ENCODE data around the gene RORC. TPM values are rescaled to one million over a fixed set of nuclear protein-coding genes. Genes with fewer than 3 reads are reported as not detected.

The RORC gene
- total and polyA plus RNA-seq, 4 donors = 7.6 to 24.7 (median 9.6) TPM

GRCh38 chr1:151833172-151833900 is 1.7 kb upstream of the RORC start:
- H3K9ac ChIP-seq (ENCODE audit: insufficient read depth in 1 of 2, low read length in 2 of 2) = no peak overlapping the region
- peaks cover 0 to 16% (median 15%) of the 10 kb centered on the region in 3 donors for H3K27me3 ChIP-seq (ENCODE audit: control insufficient read depth in 3 of 3, insufficient read depth in 3 of 3, low read length in 2 of 3)
- ATAC-seq (ENCODE audit: insufficient read depth, low FRiP score) (no peak), DNase-seq (no peak)
- no peak overlapping the region for H3K4me3 ChIP-seq
- peaks cover 0 to 30% (median 19%) of the 10 kb centered on the region in 5 donors for H3K4me1 ChIP-seq (ENCODE audit: control insufficient read depth in 5 of 5, insufficient read depth in 5 of 5, low read length in 5 of 5)
- 85 to 91% methylated on average over 7 to 8 of the region's 8 CpGs for WGBS, 2 donors
- no peaks in the 10 kb centered on the region for H3K36me3 ChIP-seq (ENCODE audit: control insufficient read depth in 4 of 4, insufficient read depth in 4 of 4, low read length in 4 of 4)
- H3K27ac ChIP-seq (ENCODE audit: low read depth in 1 of 2, low read length in 1 of 2) = no peak overlapping the region
- no peak for TF ChIP-seq CTCF (IDR thresholded peaks at IDR 0.05; ENCODE audit: control extremely low read depth, extremely low read depth)
- H3K9me3 ChIP-seq (ENCODE audit: control insufficient read depth in 4 of 4, insufficient read depth in 3 of 4, low read length in 3 of 4) = no peaks in the 10 kb centered on the region

GRCh38 chr1:151832318-151832980 is 847 bp upstream of the RORC start:
- 51 to 62% methylated on average over 10 of the region's 10 CpGs for WGBS, 2 donors
- Histone ChIP-seq H3K27ac (ENCODE audit: low read depth in 1 of 2, low read length in 1 of 2) (peak overlapping the region in 1 of 2 donors; percentile 44), H3K4me3 (no peak overlapping the region)

GRCh38 chr1:151831256-151831591 is 378 bp downstream of the RORC start:
- H3K4me3 ChIP-seq = peak overlapping the region; percentile 26
- H3K36me3 ChIP-seq (ENCODE audit: control insufficient read depth in 4 of 4, insufficient read depth in 4 of 4, low read length in 4 of 4) = no peaks in the 10 kb centered on the region
- DNase-seq (no peak), ATAC-seq (ENCODE audit: insufficient read depth, low FRiP score) (no peak)
- WGBS, 2 donors = 64 to 68% methylated on average over 4 of the region's 4 CpGs
- no peak for TF ChIP-seq CTCF (IDR thresholded peaks at IDR 0.05; ENCODE audit: control extremely low read depth, extremely low read depth)
- peak overlapping the region; percentile 73 to 81 for H3K27ac ChIP-seq (ENCODE audit: low read depth in 1 of 2, low read length in 1 of 2)
- no peaks in the 10 kb centered on the region for H3K9me3 ChIP-seq (ENCODE audit: control insufficient read depth in 4 of 4, insufficient read depth in 3 of 4, low read length in 3 of 4)
- H3K4me1 ChIP-seq (ENCODE audit: control insufficient read depth in 5 of 5, insufficient read depth in 5 of 5, low read length in 5 of 5) = peaks cover 0 to 27% (median 12%) of the 10 kb centered on the region in 5 donors
- H3K9ac ChIP-seq (ENCODE audit: insufficient read depth in 1 of 2, low read length in 2 of 2) = peak overlapping the region in 1 of 2 donors; percentile 32
- peaks cover 0 to 4% (median 0%) of the 10 kb centered on the region in 3 donors for H3K27me3 ChIP-seq (ENCODE audit: control insufficient read depth in 3 of 3, insufficient read depth in 3 of 3, low read length in 2 of 3)

More at GRCh38 chr1:151832318-151832980, 847 bp upstream of the RORC start:
- TF ChIP-seq CTCF (IDR thresholded peaks at IDR 0.05; ENCODE audit: control extremely low read depth, extremely low read depth) = no peak
- ATAC-seq (ENCODE audit: insufficient read depth, low FRiP score) (peak; percentile 10), DNase-seq (peak; percentile 60 to 86 (median 63))
- peaks cover 0 to 12% (median 11%) of the 10 kb centered on the region in 3 donors for H3K27me3 ChIP-seq (ENCODE audit: control insufficient read depth in 3 of 3, insufficient read depth in 3 of 3, low read length in 2 of 3)
- H3K36me3 ChIP-seq (ENCODE audit: control insufficient read depth in 4 of 4, insufficient read depth in 4 of 4, low read length in 4 of 4) = no peaks in the 10 kb centered on the region
- no peak overlapping the region for H3K9ac ChIP-seq (ENCODE audit: insufficient read depth in 1 of 2, low read length in 2 of 2)
- H3K9me3 ChIP-seq (ENCODE audit: control insufficient read depth in 4 of 4, insufficient read depth in 3 of 4, low read length in 3 of 4) = no peaks in the 10 kb centered on the region
- H3K4me1 ChIP-seq (ENCODE audit: control insufficient read depth in 5 of 5, insufficient read depth in 5 of 5, low read length in 5 of 5) = peaks cover 0 to 27% (median 17%) of the 10 kb centered on the region in 5 donors

Measured in lung (tissue), 12 donors.